ENCODE results near the gene CASP4. TPM values are rescaled to one million over a fixed set of nuclear protein-coding genes. Genes with fewer than 3 reads are reported as not detected.
"Not testable (repeated sequence)": the region's sequence is repeated elsewhere in the genome, so short reads cannot be mapped to it uniquely, and the experiment has no call there.

The CASP4 gene
- total RNA-seq, 1 donor from 2014 or later: 31.1 TPM

DNA sequence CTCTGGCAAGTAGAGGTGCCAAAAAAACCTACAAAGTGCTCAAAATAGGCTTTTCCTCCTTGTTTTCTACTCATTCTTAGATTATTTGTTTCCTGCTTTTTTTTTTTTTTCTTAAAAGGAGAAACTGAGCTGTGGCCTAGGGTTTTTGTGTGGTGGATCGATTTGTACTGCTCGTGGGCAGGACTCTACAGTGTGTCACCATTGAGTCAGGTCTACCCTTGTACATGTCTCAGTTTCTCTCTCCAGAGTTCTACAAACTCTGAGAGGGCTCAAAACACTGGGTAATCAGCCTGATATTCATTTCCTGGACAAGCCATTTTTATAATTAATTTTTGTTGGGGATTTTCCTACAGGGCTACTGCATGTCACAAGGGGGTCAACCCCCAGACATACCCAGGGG, 5.2 kb upstream of the CASP4 start:
- intact Hi-C loops (cut with micrococcal nuclease): no loop called here
- H3K4me1 Mint-ChIP-seq (ENCODE audit: low read depth): peaks cover 5% of the 10 kb centered on the region
- H3K9me3 Mint-ChIP-seq: peaks cover 30% of the 10 kb centered on the region
- no peak overlapping the region for H3K4me3 Mint-ChIP-seq (ENCODE audit: low read depth)
- peaks cover 9% of the 10 kb centered on the region for H3K36me3 Mint-ChIP-seq (ENCODE audit: low read depth)
- no peak overlapping the region for H3K27ac Mint-ChIP-seq
- no peak for DNase-seq (ENCODE audit: low spot score)
- H3K27me3 Mint-ChIP-seq (ENCODE audit: low read depth): no peaks in the 10 kb centered on the region

DNA sequence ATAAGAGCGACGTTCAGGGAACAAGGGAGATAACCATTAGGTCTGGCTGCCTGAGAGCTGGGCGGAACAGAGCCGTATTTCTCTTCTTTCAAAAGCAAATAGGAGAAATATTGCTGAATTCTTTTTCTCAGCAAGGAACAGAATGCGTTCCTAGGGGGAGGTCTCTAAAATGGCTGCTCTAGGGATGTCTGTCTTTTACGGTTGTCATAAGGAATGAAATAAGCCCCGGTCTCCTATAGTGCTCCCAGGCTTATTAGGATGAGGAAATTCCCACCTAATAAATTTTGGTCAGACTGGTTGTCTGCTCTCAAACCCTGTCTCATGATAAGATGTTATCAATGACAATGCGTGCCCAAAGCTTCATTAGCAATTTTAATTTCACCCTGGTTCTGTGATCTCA, 4.5 kb upstream of the CASP4 start:
- H3K4me1 Mint-ChIP-seq (ENCODE audit: low read depth): peaks cover 10% of the 10 kb centered on the region
- DNase-seq (ENCODE audit: low spot score); H3K4me3 Mint-ChIP-seq (ENCODE audit: low read depth); H3K27ac Mint-ChIP-seq; H3K27me3 Mint-ChIP-seq (ENCODE audit: low read depth); H3K36me3 Mint-ChIP-seq (ENCODE audit: low read depth); intact Hi-C loops (cut with micrococcal nuclease): not testable (repeated sequence)
- peaks cover 30% of the 10 kb centered on the region for H3K9me3 Mint-ChIP-seq

DNA sequence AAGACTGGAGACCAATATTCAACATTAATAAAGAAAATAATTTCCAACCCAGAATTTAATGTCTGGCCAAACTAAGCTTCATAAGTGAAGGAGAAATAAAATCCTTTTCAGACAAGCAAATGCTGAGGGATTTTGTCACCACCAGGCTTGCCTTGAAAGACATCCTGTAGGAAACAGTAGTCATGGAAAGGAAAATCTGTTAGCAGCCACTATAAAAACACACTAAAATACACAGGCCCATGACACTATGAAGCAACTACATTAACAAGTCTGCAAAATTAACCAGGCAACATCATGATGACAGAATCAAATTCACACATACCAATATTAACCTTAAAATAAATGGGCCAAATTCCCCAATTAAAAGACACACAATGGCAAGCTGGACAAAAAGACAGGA, 2.4 kb upstream of the CASP4 start:
- H3K36me3 Mint-ChIP-seq (ENCODE audit: low read depth): peaks cover 13% of the 10 kb centered on the region
- peaks cover 32% of the 10 kb centered on the region for H3K9me3 Mint-ChIP-seq
- no peaks in the 10 kb centered on the region for H3K27me3 Mint-ChIP-seq (ENCODE audit: low read depth)
- no peak overlapping the region for H3K27ac Mint-ChIP-seq
- DNase-seq (ENCODE audit: low spot score): no peak
- intact Hi-C loops (cut with micrococcal nuclease): no loop called here
- no peak overlapping the region for H3K4me3 Mint-ChIP-seq (ENCODE audit: low read depth)
- peaks cover 28% of the 10 kb centered on the region for H3K4me1 Mint-ChIP-seq (ENCODE audit: low read depth)

DNA sequence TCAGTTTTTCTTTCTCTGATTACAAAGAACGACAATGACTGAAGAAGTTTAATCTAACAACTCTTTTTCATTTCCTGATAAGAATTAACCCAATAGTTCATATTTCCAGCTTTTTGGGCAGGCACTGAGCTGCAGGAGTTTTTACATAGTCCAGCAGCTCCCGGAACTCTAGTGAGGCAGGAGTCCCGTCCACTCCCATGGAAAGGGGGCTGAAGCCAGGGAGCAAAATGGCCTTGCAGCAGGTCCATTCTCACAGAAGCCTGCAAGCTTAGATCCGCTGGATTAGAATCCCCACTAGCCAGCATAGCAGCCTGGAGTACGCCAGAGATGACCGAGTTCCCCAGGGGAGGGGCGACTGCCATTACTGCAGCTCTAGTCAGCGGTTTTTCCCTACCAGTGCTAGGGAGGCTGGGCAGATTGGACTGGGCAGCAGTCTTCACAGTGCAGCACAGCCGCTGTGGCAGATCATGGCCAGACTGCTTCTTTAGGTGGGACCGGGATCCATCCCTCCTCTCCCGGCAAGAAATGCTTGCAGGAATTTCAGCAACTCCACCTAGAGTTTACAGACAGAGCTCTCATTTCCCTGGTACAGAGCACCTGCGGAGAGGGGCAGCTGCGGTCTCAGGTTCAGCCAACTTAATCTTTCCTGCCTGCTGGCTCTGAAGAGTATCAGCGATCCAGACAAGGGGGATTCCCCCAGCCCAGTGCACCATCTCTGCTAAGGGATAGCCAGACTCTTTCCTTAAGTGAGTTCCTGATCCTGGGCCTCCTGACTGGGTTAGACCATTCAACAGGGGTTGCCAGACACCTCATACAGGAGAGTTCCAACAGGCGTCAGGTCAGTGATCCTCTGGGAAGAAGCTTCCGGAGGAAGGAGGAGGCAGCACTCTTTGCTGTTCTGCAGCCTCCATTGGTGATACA, 742 bp upstream of the CASP4 start:
- peaks cover 28% of the 10 kb centered on the region for H3K36me3 Mint-ChIP-seq (ENCODE audit: low read depth)
- no peak for DNase-seq (ENCODE audit: low spot score)
- peaks cover 34% of the 10 kb centered on the region for H3K4me1 Mint-ChIP-seq (ENCODE audit: low read depth)

DNA sequence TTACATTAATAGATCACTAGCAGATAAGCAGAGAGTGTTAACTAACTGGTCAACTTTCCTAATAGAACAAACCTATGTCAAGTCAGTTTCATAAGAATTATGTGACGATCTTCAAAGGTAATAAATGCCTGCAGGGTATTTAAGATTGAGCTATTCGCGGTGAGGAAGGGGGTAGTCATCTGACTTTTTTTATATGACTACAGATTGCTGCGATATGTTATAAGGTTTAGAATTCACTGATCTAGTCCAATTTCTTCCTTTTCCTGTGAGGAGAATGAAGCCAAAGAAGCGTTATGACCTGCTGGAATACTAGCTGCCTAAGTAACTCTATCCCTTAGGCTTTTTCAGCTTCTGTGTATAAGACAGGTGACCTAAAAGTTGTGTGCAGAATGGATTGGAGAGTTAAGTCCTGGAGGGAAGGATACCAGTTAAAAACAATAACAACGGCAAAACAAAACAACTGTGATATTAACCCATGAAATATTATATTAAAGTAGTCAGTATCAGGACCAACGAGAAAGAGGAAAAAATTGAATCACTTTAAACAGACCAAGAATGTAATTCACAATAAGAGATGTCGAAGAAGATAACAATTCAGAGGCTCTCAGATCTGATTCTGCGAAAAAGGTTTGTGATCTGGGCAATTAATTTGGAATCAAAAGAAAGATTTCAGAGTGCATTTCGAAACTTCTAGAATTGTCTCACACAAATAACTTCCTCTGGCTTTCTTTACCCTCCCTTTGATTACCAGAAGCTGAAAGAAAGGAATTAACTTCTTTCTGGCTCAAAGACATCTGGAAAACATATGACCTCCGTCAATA, 630 bp downstream of the CASP4 start:
- peak overlapping the region; percentile 75 for H3K27ac Mint-ChIP-seq
- peaks cover 30% of the 10 kb centered on the region for H3K9me3 Mint-ChIP-seq
- peak overlapping the region; percentile 86 for H3K4me3 Mint-ChIP-seq (ENCODE audit: low read depth)
- intact Hi-C loops (cut with micrococcal nuclease): loop anchor here (1.0 to 5.0 kb wide), 5 partner anchors 21 to 360 kb away; partner anchors contain the start of gene CARD16
- DNase-seq (ENCODE audit: low spot score): no peak
- peaks cover 34% of the 10 kb centered on the region for H3K4me1 Mint-ChIP-seq (ENCODE audit: low read depth)
- H3K36me3 Mint-ChIP-seq (ENCODE audit: low read depth): peaks cover 34% of the 10 kb centered on the region
- H3K27me3 Mint-ChIP-seq (ENCODE audit: low read depth): no peaks in the 10 kb centered on the region

More for the DNA sequence above, 742 bp upstream of the CASP4 start:
- intact Hi-C loops (cut with micrococcal nuclease): loop anchor here (1.0 to 5.0 kb wide), 5 partner anchors 22 to 362 kb away; partner anchors contain the start of gene CARD16
- Mint-ChIP-seq H3K27me3 (ENCODE audit: low read depth) (no peaks in the 10 kb centered on the region), H3K27ac (peak overlapping the region; percentile 75), H3K4me3 (ENCODE audit: low read depth) (peak overlapping the region; percentile 86), H3K9me3 (peaks cover 35% of the 10 kb centered on the region)

DNA sequence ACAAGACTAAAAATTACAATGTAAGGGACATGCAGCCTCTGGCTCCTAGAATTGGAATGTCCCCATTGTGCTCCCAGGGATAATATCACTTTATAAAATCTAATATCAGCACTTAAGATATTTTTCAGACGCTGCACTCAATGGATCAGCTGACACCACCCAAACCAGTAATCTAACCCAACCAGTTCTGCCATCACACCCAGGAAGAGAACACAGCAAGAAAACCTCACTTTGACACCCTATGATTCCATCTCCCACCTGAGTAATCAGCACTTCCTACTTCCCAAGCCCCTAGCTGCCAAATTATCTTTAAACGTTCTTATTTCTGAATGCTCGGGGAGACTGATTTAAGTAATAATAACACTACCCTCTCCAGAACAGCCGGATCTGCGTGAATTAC, 2.6 kb downstream of the CASP4 start:
- Mint-ChIP-seq H3K4me1 (ENCODE audit: low read depth) (peaks cover 34% of the 10 kb centered on the region), H3K4me3 (ENCODE audit: low read depth) (no peak overlapping the region), H3K27ac (no peak overlapping the region), H3K9me3 (peaks cover 18% of the 10 kb centered on the region), H3K27me3 (ENCODE audit: low read depth) (no peaks in the 10 kb centered on the region), H3K36me3 (ENCODE audit: low read depth) (peaks cover 51% of the 10 kb centered on the region)
- intact Hi-C loops (cut with micrococcal nuclease): loop anchor here (5.0 kb wide), 3 partner anchors 48 to 358 kb away; partner anchors contain the start of gene CARD16
- DNase-seq (ENCODE audit: low spot score): no peak

DNA sequence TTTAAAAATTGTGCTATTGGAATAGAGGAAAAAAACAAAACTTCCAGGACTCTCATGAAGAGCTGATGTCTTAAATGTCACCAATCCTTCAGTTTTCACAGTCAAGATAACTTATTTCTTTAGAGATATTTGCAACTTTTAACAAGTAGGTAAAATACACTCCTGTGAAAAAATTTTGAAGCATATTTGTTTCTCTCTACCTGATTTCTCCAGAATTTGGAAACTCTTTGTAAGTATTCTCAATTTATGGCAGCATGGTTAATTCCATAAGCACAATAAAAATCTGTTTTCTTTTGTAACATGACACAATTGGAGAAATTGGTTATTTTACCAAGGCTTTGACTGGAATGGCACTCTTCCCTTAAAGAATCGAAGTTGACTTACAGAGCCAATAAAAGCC, 4.1 kb downstream of the CASP4 start:
- peaks cover 18% of the 10 kb centered on the region for H3K9me3 Mint-ChIP-seq
- DNase-seq (ENCODE audit: low spot score): no peak
- no peak overlapping the region for H3K27ac Mint-ChIP-seq
- H3K27me3 Mint-ChIP-seq (ENCODE audit: low read depth): no peaks in the 10 kb centered on the region
- H3K4me3 Mint-ChIP-seq (ENCODE audit: low read depth): no peak overlapping the region
- intact Hi-C loops (cut with micrococcal nuclease): no loop called here
- H3K4me1 Mint-ChIP-seq (ENCODE audit: low read depth): peaks cover 32% of the 10 kb centered on the region
- H3K36me3 Mint-ChIP-seq (ENCODE audit: low read depth): peaks cover 60% of the 10 kb centered on the region

DNA sequence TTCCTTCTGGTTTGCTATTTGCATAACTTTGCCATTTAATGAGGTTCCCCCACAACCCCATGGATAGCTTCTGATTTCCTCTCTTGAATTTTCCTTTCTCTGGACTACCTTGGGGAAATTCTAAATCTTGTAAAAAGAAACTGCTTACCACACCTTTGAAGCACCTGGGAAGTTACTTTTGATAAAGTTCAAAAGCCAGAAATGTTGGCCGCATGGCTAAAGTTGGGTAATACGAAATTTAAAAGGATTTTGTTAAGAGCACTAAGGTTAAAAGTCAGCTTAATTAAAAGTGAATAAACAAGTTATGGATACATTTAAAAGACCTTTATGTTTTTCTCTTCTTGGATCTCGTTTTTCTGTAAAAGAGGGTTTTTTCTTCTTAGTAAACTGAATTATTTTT, 5.5 kb downstream of the CASP4 start:
- Mint-ChIP-seq H3K4me1 (ENCODE audit: low read depth) (peaks cover 30% of the 10 kb centered on the region), H3K27me3 (ENCODE audit: low read depth) (no peaks in the 10 kb centered on the region), H3K9me3 (peaks cover 18% of the 10 kb centered on the region), H3K4me3 (ENCODE audit: low read depth) (no peak overlapping the region), H3K36me3 (ENCODE audit: low read depth) (peaks cover 66% of the 10 kb centered on the region), H3K27ac (no peak overlapping the region)
- DNase-seq (ENCODE audit: low spot score): no peak
- intact Hi-C loops (cut with micrococcal nuclease): no loop called here

DNA sequence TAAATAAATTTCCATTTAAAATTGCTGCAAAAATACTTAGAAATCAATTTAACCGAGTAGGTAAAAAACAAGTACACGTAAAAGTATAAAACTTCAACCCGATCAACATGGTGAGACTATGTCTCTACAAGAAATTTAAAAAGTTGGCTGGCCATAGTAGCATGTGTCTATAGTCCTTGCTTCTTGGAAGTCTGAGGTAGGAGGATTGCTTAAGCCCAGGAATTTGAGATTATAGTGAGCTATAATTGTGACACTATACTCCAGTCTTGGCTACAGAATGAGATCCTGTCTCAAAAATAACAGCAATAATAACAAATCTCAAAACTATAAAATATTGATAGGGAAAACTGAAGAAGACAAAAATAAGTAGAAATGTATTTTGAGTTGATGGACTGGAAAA, 11.1 kb downstream of the CASP4 start:
- Mint-ChIP-seq H3K36me3 (ENCODE audit: low read depth) (peaks cover 62% of the 10 kb centered on the region), H3K27ac (no peak overlapping the region), H3K4me3 (ENCODE audit: low read depth) (no peak overlapping the region), H3K9me3 (no peaks in the 10 kb centered on the region), H3K27me3 (ENCODE audit: low read depth) (no peaks in the 10 kb centered on the region), H3K4me1 (ENCODE audit: low read depth) (peaks cover 14% of the 10 kb centered on the region)
- no peak for DNase-seq (ENCODE audit: low spot score)
- intact Hi-C loops (cut with micrococcal nuclease): no loop called here

DNA sequence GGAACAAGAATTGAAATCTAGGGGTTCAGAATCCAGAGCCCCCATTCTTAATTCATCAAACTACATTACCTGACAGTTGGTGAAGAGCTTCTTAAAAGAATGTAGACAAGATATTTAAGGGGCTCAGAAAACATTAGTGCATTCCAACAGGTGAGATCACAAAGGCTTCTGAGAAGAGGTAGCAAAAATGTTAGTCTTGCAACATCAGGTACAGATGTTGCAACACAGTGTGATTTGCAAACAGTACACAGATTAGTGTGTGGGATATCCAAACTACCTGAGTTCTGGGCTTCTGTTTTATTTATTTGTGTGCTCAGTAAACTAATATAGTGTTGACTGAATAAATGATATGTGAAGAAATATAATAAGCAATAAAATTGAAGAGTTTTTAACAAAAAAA, 11.8 kb downstream of the CASP4 start:
- intact Hi-C loops (cut with micrococcal nuclease): no loop called here
- H3K4me1 Mint-ChIP-seq (ENCODE audit: low read depth): peaks cover 14% of the 10 kb centered on the region
- H3K9me3 Mint-ChIP-seq: no peaks in the 10 kb centered on the region
- peaks cover 60% of the 10 kb centered on the region for H3K36me3 Mint-ChIP-seq (ENCODE audit: low read depth)
- no peak overlapping the region for H3K4me3 Mint-ChIP-seq (ENCODE audit: low read depth)
- DNase-seq (ENCODE audit: low spot score): no peak
- H3K27me3 Mint-ChIP-seq (ENCODE audit: low read depth): no peaks in the 10 kb centered on the region
- H3K27ac Mint-ChIP-seq: no peak overlapping the region

DNA sequence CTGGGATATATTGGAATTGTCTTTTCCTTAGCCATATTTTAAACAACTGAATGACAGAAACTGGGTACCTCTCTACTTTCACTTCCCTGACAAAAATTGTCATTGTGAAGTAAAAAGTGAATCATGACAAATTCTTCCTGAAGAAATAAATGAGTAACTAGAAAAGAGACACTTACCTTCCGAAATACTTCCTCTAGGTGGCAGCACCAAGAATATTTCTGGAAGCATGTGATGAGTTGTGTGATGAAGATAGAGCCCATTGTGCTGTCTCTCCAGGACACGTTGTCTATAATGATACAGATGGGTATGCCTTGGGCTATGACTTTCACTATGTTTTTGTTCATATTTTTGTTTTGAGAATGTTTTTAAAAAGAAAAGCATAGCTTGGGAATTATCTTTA, 21.5 kb downstream of the CASP4 start:
- no peaks in the 10 kb centered on the region for H3K27me3 Mint-ChIP-seq (ENCODE audit: low read depth)
- intact Hi-C loops (cut with micrococcal nuclease): loop anchor here (2.0 kb wide), 1 partner anchor 22 kb away; the partner anchor contains the start of gene CASP4
- H3K36me3 Mint-ChIP-seq (ENCODE audit: low read depth): peaks cover 91% of the 10 kb centered on the region
- H3K4me3 Mint-ChIP-seq (ENCODE audit: low read depth): no peak overlapping the region
- no peak overlapping the region for H3K27ac Mint-ChIP-seq
- DNase-seq (ENCODE audit: low spot score): no peak
- H3K4me1 Mint-ChIP-seq (ENCODE audit: low read depth): peaks cover 5% of the 10 kb centered on the region
- H3K9me3 Mint-ChIP-seq: no peaks in the 10 kb centered on the region

DNA sequence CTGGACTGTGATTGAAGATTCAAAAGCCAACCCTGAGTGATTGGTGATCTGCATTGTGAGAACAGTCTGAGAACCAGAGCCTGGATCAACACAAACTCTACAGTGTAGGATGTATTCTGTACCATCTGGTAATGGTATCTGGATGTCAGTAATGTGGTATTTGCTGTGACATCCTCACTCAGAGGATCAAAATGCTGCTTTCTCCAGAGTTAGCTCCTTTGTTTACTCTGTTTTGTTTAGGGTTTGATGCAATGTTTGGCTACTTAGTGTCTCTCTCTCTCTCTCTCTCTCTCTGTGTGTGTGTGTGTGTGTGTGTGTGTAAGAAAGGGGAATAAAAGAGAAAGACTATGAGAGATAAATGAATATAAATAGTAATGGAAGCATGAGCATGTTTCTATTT, 24.3 kb downstream of the CASP4 start:
- no peak for DNase-seq (ENCODE audit: low spot score)
- Mint-ChIP-seq H3K9me3 (no peaks in the 10 kb centered on the region), H3K4me1 (ENCODE audit: low read depth) (peaks cover 5% of the 10 kb centered on the region), H3K27me3 (ENCODE audit: low read depth) (peaks cover 2% of the 10 kb centered on the region), H3K4me3 (ENCODE audit: low read depth) (no peak overlapping the region), H3K27ac (no peak overlapping the region), H3K36me3 (ENCODE audit: low read depth) (peaks cover 65% of the 10 kb centered on the region)
- intact Hi-C loops (cut with micrococcal nuclease): no loop called here

DNA sequence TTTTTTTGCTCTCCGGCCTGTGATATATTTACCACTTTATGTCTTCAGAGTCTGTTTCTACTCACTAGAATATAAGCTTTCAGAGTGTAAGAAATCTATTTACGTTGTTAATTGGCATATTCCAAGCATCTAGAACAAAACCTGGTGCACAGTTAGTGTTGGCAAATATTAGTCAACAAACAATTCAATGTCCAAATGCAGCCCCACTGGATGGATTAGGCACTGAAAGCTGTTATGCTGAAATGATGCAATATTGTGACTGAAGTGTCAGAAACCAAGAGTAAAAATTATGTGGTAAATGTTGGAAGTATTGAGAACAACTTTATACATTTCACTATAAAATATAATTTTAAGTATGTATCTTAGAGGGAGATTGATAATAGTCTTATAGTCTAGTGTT, 24.8 kb downstream of the CASP4 start:
- Mint-ChIP-seq H3K27me3 (ENCODE audit: low read depth) (peaks cover 2% of the 10 kb centered on the region), H3K9me3 (no peaks in the 10 kb centered on the region), H3K27ac (no peak overlapping the region), H3K36me3 (ENCODE audit: low read depth) (peaks cover 60% of the 10 kb centered on the region), H3K4me1 (ENCODE audit: low read depth) (peaks cover 5% of the 10 kb centered on the region), H3K4me3 (ENCODE audit: low read depth) (no peak overlapping the region)
- intact Hi-C loops (cut with micrococcal nuclease): no loop called here
- no peak for DNase-seq (ENCODE audit: low spot score)

Measured in activated T-helper 2 cell treated with anti-CD3 and anti-CD28 coated beads, Interferon-gamma antibody, Interleukin-2, Interleukin-4, amounts not matched to agents 10 μg/mL and 5 μg/mL and 100 μg/mL, durations not matched to agents 14 hours and 24 hours and 36 hours (primary cell).